Measurements from ENCODE around the gene TUBB2A. TPM values are rescaled to one million over a fixed set of nuclear protein-coding genes. Genes with fewer than 3 reads are reported as not detected.

TUBB2A gene
- total and polyA plus RNA-seq, 2 of the 13 experiments (the other 11 are each of a cell fraction or from before 2014, with no cell fraction given) = 35.3 to 106 TPM

- TF ChIP-seq, protein P1, sequence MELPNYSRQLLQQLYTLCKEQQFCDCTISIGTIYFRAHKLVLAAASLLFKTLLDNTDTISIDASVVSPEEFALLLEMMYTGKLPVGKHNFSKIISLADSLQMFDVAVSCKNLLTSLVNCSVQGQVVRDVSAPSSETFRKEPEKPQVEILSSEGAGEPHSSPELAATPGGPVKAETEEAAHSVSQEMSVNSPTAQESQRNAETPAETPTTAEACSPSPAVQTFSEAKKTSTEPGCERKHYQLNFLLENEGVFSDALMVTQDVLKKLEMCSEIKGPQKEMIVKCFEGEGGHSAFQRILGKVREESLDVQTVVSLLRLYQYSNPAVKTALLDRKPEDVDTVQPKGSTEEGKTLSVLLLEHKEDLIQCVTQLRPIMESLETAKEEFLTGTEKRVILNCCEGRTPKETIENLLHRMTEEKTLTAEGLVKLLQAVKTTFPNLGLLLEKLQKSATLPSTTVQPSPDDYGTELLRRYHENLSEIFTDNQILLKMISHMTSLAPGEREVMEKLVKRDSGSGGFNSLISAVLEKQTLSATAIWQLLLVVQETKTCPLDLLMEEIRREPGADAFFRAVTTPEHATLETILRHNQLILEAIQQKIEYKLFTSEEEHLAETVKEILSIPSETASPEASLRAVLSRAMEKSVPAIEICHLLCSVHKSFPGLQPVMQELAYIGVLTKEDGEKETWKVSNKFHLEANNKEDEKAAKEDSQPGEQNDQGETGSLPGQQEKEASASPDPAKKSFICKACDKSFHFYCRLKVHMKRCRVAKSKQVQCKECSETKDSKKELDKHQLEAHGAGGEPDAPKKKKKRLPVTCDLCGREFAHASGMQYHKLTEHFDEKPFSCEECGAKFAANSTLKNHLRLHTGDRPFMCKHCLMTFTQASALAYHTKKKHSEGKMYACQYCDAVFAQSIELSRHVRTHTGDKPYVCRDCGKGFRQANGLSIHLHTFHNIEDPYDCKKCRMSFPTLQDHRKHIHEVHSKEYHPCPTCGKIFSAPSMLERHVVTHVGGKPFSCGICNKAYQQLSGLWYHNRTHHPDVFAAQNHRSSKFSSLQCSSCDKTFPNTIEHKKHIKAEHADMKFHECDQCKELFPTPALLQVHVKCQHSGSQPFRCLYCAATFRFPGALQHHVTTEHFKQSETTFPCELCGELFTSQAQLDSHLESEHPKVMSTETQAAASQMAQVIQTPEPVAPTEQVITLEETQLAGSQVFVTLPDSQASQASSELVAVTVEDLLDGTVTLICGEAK (IDR thresholded peaks at IDR 0.05) = no peak
- TF ChIP-seq, protein P1 (CRISPR knock-in tag; IDR thresholded peaks at IDR 0.05) = no peak
- TF ChIP-seq ARID5B (CRISPR knock-in tag; IDR thresholded peaks at IDR 0.05) (peak; percentile 12; the same call in 1 of the 2 replicates), MED8 (CRISPR knock-in tag; IDR thresholded peaks at IDR 0.05; ENCODE audit: insufficient replicate concordance) (no peak), KDM2A (CRISPR knock-in tag; IDR thresholded peaks at IDR 0.05; ENCODE audit: borderline replicate concordance, low read depth) (peak; percentile 43; the same call in 1 of the 2 replicates), ZBTB42 (CRISPR knock-in tag; IDR thresholded peaks at IDR 0.05) (no peak), AGO2 (optimal IDR thresholded peaks at IDR 0.05; ENCODE audit: low read depth, low read length) (peak; percentile 24)
- TF ChIP-seq, protein P2, sequence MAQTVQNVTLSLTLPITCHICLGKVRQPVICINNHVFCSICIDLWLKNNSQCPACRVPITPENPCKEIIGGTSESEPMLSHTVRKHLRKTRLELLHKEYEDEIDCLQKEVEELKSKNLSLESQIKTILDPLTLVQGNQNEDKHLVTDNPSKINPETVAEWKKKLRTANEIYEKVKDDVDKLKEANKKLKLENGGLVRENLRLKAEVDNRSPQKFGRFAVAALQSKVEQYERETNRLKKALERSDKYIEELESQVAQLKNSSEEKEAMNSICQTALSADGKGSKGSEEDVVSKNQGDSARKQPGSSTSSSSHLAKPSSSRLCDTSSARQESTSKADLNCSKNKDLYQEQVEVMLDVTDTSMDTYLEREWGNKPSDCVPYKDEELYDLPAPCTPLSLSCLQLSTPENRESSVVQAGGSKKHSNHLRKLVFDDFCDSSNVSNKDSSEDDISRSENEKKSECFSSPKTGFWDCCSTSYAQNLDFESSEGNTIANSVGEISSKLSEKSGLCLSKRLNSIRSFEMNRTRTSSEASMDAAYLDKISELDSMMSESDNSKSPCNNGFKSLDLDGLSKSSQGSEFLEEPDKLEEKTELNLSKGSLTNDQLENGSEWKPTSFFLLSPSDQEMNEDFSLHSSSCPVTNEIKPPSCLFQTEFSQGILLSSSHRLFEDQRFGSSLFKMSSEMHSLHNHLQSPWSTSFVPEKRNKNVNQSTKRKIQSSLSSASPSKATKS (CRISPR knock-in tag; IDR thresholded peaks at IDR 0.05) = no peak
Observed at GRCh38 chr6:3159805-3160781, 2.7 kb upstream of the TUBB2A start (continued).

Measured in HepG2 (cell line).